KMS-11 (cell line): ENCODE results near the gene STEAP3.

Experiments
- H2AFZ ChIP-seq: fragments of 200-600 bp; sonication (generic); 2 replicates; pipeline ENCODE4 v1.6.1; 2016; ENCODE audit warnings: antibody characterized with exemption, mixed run types, low read depth
- H3K27ac ChIP-seq: fragments of 200-600 bp; sonication (generic); 2 replicates; pipeline ENCODE4 v1.6.1; 2016; ENCODE audit warnings: mild to moderate bottlenecking, mixed run types
- H3K27me3 ChIP-seq: fragments of 200-600 bp; sonication (generic); 2 replicates; pipeline ENCODE4 v1.6.1; 2017; ENCODE audit warnings: mild to moderate bottlenecking, low read depth, mixed run types, moderate library complexity; ENCODE audit not compliant: insufficient read depth
- H3K36me3 ChIP-seq: fragments of 200-600 bp; sonication (generic); 2 replicates; pipeline ENCODE4 v1.6.1; 2017; ENCODE audit warnings: mild to moderate bottlenecking, mixed run types; ENCODE audit not compliant: insufficient read depth
- H3K4me1 ChIP-seq: fragments of 200-600 bp; sonication (generic); 2 replicates; pipeline ENCODE4 v1.6.1; 2016; ENCODE audit warnings: mild to moderate bottlenecking, low read depth, mixed run types; ENCODE audit not compliant: poor library complexity, severe bottlenecking
- H3K4me2 ChIP-seq: fragments of 200-600 bp; sonication (generic); 2 replicates; pipeline ENCODE4 v1.7.0; 2016; ENCODE audit warnings: mild to moderate bottlenecking, mixed run types
- H3K4me3 ChIP-seq: fragments of 200-600 bp; sonication (generic); IDR thresholded peaks from 2 replicates; pipeline ENCODE4 v1.6.1; 2017; ENCODE audit warnings: low read depth, low read length, mixed read lengths; ENCODE audit not compliant: insufficient read depth
- H3K79me2 ChIP-seq: fragments of 200-600 bp; sonication (generic); 2 replicates; pipeline ENCODE4 v1.6.1; 2016; ENCODE audit warnings: low read depth, mixed run types; ENCODE audit not compliant: insufficient read depth
- H3K9ac ChIP-seq: fragments of 200-600 bp; sonication (generic); 2 replicates; pipeline ENCODE4 v1.6.1; 2016; ENCODE audit warnings: mild to moderate bottlenecking, mixed run types
- H4K20me1 ChIP-seq: fragments of 200-600 bp; sonication (generic); 2 replicates; pipeline ENCODE4 v1.6.1; 2016; ENCODE audit warnings: mild to moderate bottlenecking, mixed run types; ENCODE audit not compliant: insufficient read depth
- TF ChIP-seq, protein P1 (sequence below): fragments of 200-600 bp; sonication (generic); conservative IDR thresholded peaks from 2 replicates; pipeline ENCODE4 v1.6.1; 2017; ENCODE audit warnings: low read depth, mild to moderate bottlenecking, antibody characterized with exemption, low read length, moderate library complexity, mixed read lengths

Gene STEAP3

GRCh38 chr2:119311371-119311770, 87.7 kb downstream of the STEAP3 start:
- Histone ChIP-seq H3K27ac (no peak overlapping the region), H3K36me3 (no peaks in the 10 kb centered on the region), H3K79me2 (no peaks in the 10 kb centered on the region), H3K9ac (no peak overlapping the region), H3K4me1 (no peaks in the 10 kb centered on the region), H3K4me3 (no peak overlapping the region), H3K4me2 (no peak overlapping the region), H3K27me3 (no peaks in the 10 kb centered on the region), H4K20me1 (no peaks in the 10 kb centered on the region), H2AFZ (no peak overlapping the region)
- TF ChIP-seq, protein P1, sequence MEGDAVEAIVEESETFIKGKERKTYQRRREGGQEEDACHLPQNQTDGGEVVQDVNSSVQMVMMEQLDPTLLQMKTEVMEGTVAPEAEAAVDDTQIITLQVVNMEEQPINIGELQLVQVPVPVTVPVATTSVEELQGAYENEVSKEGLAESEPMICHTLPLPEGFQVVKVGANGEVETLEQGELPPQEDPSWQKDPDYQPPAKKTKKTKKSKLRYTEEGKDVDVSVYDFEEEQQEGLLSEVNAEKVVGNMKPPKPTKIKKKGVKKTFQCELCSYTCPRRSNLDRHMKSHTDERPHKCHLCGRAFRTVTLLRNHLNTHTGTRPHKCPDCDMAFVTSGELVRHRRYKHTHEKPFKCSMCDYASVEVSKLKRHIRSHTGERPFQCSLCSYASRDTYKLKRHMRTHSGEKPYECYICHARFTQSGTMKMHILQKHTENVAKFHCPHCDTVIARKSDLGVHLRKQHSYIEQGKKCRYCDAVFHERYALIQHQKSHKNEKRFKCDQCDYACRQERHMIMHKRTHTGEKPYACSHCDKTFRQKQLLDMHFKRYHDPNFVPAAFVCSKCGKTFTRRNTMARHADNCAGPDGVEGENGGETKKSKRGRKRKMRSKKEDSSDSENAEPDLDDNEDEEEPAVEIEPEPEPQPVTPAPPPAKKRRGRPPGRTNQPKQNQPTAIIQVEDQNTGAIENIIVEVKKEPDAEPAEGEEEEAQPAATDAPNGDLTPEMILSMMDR: no peak

DNA sequence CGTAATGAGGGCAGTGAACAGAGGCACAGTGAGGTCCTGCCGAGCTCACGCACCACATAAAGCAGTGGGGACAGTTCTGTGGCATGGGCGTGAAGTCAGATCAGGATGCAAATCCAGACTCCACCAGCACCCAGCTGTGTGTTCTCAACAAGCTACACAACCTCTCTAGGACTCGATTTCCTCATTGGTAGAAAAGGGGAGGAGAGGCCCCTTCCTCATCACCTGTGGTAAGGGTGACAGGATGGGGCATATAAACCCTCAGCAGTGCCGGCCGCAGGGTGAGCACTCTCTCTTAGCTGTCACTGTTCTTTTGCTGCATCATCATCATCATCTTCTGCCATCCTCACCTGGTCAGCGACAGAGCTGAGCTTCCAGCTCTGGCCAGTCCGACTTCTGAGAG, 88.2 kb downstream of the STEAP3 start:
- TF ChIP-seq, protein P1: no peak
- Histone ChIP-seq H3K4me1 (no peaks in the 10 kb centered on the region), H3K27me3 (no peaks in the 10 kb centered on the region), H4K20me1 (no peaks in the 10 kb centered on the region), H3K4me2 (no peak overlapping the region), H3K4me3 (no peak overlapping the region), H2AFZ (no peak overlapping the region), H3K9ac (no peak overlapping the region), H3K79me2 (no peaks in the 10 kb centered on the region), H3K27ac (no peak overlapping the region), H3K36me3 (no peaks in the 10 kb centered on the region)
